Transverse colon (tissue), 4 donors: Measurements from ENCODE around the gene SPEF2. TPM values are rescaled to one million over a fixed set of nuclear protein-coding genes. Genes with fewer than 3 reads are reported as not detected.
A peak's percentile ranks its signal among the peaks of the same experiment; 100 is the strongest.
"Not testable (repeated sequence)": the region's sequence is repeated elsewhere in the genome, so short reads cannot be mapped to it uniquely, and the experiment has no call there.

ENCODE experiments used
- DNase-seq: peaks from one replicate; pipeline ENCODE4 v3.0.0-alpha.2; 2019
- H3K27ac ChIP-seq, 4 donors: fragments of 200-600 bp; sonication (generic); 2 replicates each; pipeline ENCODE4 v1.5.1; 2016 to 2018; ENCODE audit warnings: inconsistent platforms in 4 of 4
- H3K27me3 ChIP-seq: fragments of 200-600 bp; sonication (generic); 2 replicates; pipeline ENCODE4 v1.5.1; 2017; ENCODE audit warnings: inconsistent platforms
- H3K36me3 ChIP-seq, 4 donors: fragments of 200-600 bp; sonication (generic); 2 replicates each; pipeline ENCODE4 v1.5.1; 2017 to 2019; ENCODE audit warnings: inconsistent platforms in 4 of 4
- H3K4me1 ChIP-seq, 4 donors: fragments of 200-600 bp; sonication (generic); 2 replicates each; pipeline ENCODE4 v1.5.1; 2017 to 2020; ENCODE audit warnings: inconsistent platforms in 4 of 4
- H3K4me3 ChIP-seq, 4 donors: fragments of 200-600 bp; sonication (generic); 1 replicate in 1 of 4; 2 replicates in 3 of 4; pipeline versions ENCODE4 v1.5.1 to v1.6.1; 2017 to 2019; ENCODE audit warnings: inconsistent platforms in 4 of 4
- H3K9me3 ChIP-seq, 2 donors: fragments of 200-600 bp; sonication (generic); 2 replicates each; pipeline ENCODE4 v1.5.1; 2017 to 2019; ENCODE audit warnings: inconsistent platforms in 2 of 2
- CTCF ChIP-seq, 5 experiments: fragments of 200-600 bp in 3 of 5; fragments of 450-650 bp in 2 of 5; sonication (generic) in 3 of 5; IDR thresholded peaks; 1 replicate in 2 of 5; 2 replicates in 3 of 5; pipeline ENCODE4 v1.5.1; 2016 to 2017; ENCODE audit warnings: antibody characterized with exemption in 5 of 5, inconsistent platforms in 3 of 5, mild to moderate bottlenecking in 2 of 5, moderate library complexity in 1 of 5
- EP300 ChIP-seq: sonication (generic); formaldehyde crosslinking; IDR thresholded peaks from one replicate; pipeline ENCODE4 v1.6.1; 2017; ENCODE audit warnings: antibody characterized with exemption, low read depth
- POLR2A ChIP-seq: fragments of 450-650 bp; IDR thresholded peaks from one replicate; pipeline ENCODE4 v1.6.1; 2016; ENCODE audit warnings: antibody characterized with exemption, mild to moderate bottlenecking, moderate library complexity
- POLR2AphosphoS5 ChIP-seq, 3 donors: sonication (generic); formaldehyde crosslinking; IDR thresholded peaks; one replicate each; pipeline ENCODE4 v1.6.1; 2016; ENCODE audit warnings: antibody characterized with exemption in 3 of 3
- WGBS, 2 donors: methylation state at CpG; one replicate each; pipeline ENCODE4 v1.1.5; 2018; ENCODE audit warnings: low coverage in 1 of 2; 5-methylcytosine and 5-hydroxymethylcytosine counted together
- in situ Hi-C, 4 donors: fragments of 200-750 bp; cut with MboI; loops; one replicate each; pipeline versions ENCODE4 v1.15.0 to v1.15.1; 2017; ENCODE audit warnings: low sequenced_read_pairs in 3 of 4, low pct_ligation_motif_present in 1 of 4, low pct_unique_long_range_greater_than_20kb in 1 of 4
- intact Hi-C: fragments of 100-400 bp; cut with DNase I; formaldehyde crosslinking; loops from one replicate; pipeline ENCODE4 v1.15.1; 2023; ENCODE audit warnings: low total_unique reads
- total RNA-seq, 4 donors: library from RNA; depleted of rRNA; stranded (reverse); fragments of >200 nt; gene quantifications; one replicate each; pipeline ENCODE4 v1.1.0, GENCODE V29; 2016

SPEF2 gene
- total RNA-seq, 4 donors from 2014 or later = 2.4 to 9.4 (median 5.1) TPM; not detected in 1

GRCh38 chr5:35854248-35854647, 236.6 kb downstream of the SPEF2 start:
- intact Hi-C loops = no loop called here

DNA sequence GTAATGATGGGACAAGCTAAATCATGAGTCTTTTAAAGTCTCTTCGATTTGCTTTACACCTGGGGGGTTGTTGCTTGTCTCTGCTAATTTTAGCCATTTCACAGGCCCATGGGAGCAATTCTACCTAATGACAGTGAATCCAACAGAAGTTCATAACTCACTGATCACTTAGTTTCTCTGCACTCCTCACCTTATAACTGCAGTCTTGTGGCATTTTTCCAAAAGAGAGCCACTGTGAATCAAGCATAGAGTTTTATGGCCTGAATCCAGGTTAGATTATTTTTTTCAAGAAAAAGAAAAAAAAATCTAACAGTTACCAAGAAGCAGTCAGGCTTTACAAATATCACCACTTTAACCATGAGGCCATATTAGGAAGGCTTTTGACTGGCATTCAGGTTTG, 237.5 kb downstream of the SPEF2 start:
- intact Hi-C loops (no loop called here), in situ Hi-C loops (no loop called here)
- no peak for TF ChIP-seq CTCF (IDR thresholded peaks at IDR 0.05)
- TF ChIP-seq EP300 = no peak
- WGBS, 2 donors = 64 to 65% methylated on average over 1 of the region's 1 CpG
- Histone ChIP-seq H3K4me3 (no peak overlapping the region), H3K27me3 (no peaks in the 10 kb centered on the region), H3K9me3 (no peaks in the 10 kb centered on the region), H3K36me3 (no peaks in the 10 kb centered on the region), H3K27ac (peak overlapping the region; percentile 16 to 64 (median 38)), H3K4me1 (peaks cover 0 to 10% (median 1%) of the 10 kb centered on the region in 4 donors)
- no peak for DNase-seq

More at GRCh38 chr5:35854248-35854647, 236.6 kb downstream of the SPEF2 start:
- Histone ChIP-seq H3K27ac (peak overlapping the region; percentile 19 to 65 (median 40)), H3K36me3 (no peaks in the 10 kb centered on the region), H3K4me3 (no peak overlapping the region), H3K27me3 (no peaks in the 10 kb centered on the region), H3K9me3 (no peaks in the 10 kb centered on the region), H3K4me1 (peaks cover 0 to 10% (median 1%) of the 10 kb centered on the region in 4 donors)
- in situ Hi-C loops = no loop called here
- TF ChIP-seq CTCF (IDR thresholded peaks at IDR 0.05) (no peak), EP300 (no peak), POLR2A (peak; percentile 51), POLR2AphosphoS5 (IDR thresholded peaks at IDR 0.05) (peak in 1 of 3 donors; percentile 52)
- 56 to 75% methylated on average over 1 of the region's 1 CpG for WGBS, 2 donors
- peak; percentile 21 for DNase-seq

DNA sequence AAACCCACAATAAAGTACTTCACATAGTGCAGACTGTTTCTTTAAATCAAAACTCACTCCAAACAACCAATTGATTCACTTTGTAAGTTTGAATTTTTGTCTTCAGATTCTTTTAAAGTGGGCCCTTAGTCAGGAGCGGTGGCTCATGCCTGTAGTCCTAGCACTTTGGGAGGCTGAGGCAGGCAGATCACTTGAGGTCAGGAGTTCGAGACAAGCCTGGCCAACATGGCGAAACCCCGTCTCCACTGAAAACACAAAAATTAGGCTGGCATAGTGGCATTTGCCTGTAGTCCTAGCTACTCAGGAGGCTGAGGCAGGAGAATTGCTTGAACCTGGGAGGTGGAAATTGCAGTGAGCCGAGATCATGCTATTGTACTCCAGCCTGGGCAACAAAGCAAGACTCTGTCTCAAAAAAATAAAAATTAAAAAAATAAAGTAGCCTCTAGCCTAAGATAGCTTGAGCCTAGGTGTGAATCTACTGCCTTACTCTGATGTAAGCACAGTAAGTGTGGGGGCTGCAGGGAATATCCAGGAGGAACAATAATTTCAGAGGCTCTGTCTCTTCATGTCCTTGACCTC, 238.6 kb downstream of the SPEF2 start:
- H3K27me3 ChIP-seq, DNase-seq, H3K9me3 ChIP-seq, intact Hi-C loops, in situ Hi-C loops, H3K4me1 ChIP-seq, H3K36me3 ChIP-seq: not testable (repeated sequence)
- peak overlapping the region; percentile 16 to 64 (median 33) for H3K27ac ChIP-seq
- H3K4me3 ChIP-seq = peak overlapping the region in 1 of 4 donors; percentile 11
- WGBS, 2 donors = 89 to 91% methylated on average over 5 of the region's 5 CpGs

DNA sequence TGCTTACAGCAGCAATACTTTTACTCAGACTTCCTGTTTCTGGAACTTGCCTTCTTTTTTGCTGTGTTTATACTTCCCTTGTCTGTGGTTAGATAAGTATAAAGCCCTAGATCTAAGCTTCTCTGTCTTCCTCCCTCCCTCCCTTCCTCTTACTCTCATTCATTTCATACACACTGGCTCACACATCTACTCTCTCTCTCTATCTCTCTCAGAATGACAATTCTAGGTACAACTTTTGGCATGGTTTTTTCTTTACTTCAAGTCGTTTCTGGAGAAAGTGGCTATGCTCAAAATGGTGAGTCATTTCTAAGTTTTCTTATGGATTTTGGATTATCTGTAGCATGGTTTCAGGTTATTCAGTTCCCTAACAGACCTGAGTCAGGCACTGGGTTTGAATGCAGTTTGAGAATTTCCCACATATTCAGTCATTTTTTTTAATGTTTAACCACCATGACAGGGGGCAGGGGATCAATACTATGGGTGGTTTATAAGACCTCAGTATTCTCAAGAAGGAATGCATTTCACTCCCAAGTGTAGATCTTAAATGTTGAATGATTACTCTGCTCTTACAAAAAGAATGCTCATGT, 239.2 kb downstream of the SPEF2 start, which contains the start of gene IL7R:
IL7R (plus strand) TSS at position 127 of the 587 bp plus-strand sequence; CDS start at position 214, 87 bp downstream.
- intact Hi-C loops (no loop called here), in situ Hi-C loops (no loop called here)
- no peak for TF ChIP-seq CTCF (IDR thresholded peaks at IDR 0.05)
- peak; percentile 79 for TF ChIP-seq POLR2A
- peak in 2 of 3 donors; percentile 73 to 74 for TF ChIP-seq POLR2AphosphoS5 (IDR thresholded peaks at IDR 0.05)
- no peak for DNase-seq
- peak within 1 kb of the TSS; percentile 23 to 64 (median 40) for H3K27ac ChIP-seq
- no peaks in the 10 kb centered on the region for H3K36me3 ChIP-seq
- peaks cover 0 to 3% (median 1%) of the 10 kb centered on the region in 4 donors for H3K4me1 ChIP-seq
- no peaks in the 10 kb centered on the region for H3K9me3 ChIP-seq
- H3K4me3 ChIP-seq = peak within 1 kb of the TSS in 2 of 4 donors; percentile 6 to 11
- WGBS, 2 donors = 19 to 25% methylated on average over 1 of the region's 1 CpG
- no peaks in the 10 kb centered on the region for H3K27me3 ChIP-seq
